ENCODE measurements around the gene MED13.

DNA sequence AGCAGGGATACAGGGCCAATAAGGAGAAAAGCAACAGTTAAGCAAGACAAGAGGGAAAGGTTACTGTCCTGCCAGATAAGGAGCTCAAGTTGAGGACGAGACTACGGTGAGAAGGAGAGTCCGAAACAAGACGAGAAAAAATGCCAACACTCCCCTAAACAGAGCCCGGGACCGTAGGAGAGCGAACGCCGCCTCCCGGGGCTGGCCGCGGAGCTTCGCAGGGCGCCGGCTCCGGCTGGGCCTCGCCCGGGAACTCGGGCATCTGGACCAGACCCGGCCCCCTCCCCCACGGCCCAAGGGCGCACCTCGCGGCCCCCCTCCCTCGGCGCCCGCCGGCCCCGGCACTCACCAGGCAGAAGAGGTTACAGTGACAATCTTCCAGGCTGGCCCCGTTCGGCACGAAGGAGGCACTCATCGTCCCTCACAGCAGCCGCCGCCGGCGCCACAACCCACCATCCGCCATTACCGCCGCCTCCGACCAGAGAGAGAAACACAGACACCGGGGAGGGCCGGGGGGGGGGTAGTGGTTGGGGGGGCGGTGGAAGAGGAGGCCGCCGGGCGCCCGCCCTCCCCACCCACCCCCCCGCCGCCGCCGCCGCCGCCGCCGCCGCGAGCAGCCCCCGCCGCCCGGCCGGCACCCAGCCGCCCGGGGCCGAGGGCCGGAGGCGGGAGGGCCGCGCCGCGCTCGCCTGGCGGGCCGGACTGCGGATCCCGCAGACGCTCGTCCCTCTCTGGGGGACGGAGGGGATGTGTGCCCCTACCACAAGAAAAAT lies at the start of gene MED13:
- TF ChIP-seq, protein P1, sequence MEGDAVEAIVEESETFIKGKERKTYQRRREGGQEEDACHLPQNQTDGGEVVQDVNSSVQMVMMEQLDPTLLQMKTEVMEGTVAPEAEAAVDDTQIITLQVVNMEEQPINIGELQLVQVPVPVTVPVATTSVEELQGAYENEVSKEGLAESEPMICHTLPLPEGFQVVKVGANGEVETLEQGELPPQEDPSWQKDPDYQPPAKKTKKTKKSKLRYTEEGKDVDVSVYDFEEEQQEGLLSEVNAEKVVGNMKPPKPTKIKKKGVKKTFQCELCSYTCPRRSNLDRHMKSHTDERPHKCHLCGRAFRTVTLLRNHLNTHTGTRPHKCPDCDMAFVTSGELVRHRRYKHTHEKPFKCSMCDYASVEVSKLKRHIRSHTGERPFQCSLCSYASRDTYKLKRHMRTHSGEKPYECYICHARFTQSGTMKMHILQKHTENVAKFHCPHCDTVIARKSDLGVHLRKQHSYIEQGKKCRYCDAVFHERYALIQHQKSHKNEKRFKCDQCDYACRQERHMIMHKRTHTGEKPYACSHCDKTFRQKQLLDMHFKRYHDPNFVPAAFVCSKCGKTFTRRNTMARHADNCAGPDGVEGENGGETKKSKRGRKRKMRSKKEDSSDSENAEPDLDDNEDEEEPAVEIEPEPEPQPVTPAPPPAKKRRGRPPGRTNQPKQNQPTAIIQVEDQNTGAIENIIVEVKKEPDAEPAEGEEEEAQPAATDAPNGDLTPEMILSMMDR (conservative IDR thresholded peaks at IDR 0.05): no peak
- TF ChIP-seq EZH2 (IDR thresholded peaks at IDR 0.05; ENCODE audit: low read depth): no peak

All from PC-9 (cell line).